Measurements from ENCODE around the gene CES1.
"Not testable (repeated sequence)": the region's sequence is repeated elsewhere in the genome, so short reads cannot be mapped to it uniquely, and the experiment has no call there.

CES1 gene

DNA sequence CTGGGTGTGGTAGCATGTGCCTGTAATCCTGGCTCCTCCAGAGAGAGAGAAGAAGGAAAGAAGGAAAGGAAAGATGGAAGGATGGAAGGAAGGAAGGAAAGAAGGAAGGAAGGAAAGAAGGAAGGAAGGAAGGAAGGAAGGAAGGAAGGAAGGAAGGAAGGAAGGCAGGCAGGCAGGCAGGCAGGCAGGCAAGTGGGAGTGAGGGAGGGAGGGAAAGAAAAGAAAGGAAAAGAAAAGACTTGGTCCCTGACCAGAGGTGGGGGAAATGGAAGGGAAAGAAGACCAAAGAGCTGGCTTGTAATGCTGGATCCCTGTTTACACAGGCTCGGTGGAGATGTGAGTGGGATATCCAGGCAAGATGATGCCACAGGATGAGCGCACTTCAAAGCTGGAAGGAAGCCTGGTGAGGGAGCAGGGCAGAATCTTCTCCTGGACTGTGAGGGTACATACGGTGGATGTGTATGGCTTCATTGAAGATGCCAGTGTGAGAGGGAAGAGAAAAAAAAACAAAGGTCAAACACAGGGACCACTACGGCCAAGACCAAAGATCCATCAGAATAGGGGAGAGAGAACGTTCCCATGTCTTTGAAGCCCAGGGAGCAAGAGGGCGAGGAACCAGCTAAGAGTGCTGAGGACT, 2.1 kb downstream of the CES1 start:
- DNase-seq (ENCODE audit: low read depth) = no peak

DNA sequence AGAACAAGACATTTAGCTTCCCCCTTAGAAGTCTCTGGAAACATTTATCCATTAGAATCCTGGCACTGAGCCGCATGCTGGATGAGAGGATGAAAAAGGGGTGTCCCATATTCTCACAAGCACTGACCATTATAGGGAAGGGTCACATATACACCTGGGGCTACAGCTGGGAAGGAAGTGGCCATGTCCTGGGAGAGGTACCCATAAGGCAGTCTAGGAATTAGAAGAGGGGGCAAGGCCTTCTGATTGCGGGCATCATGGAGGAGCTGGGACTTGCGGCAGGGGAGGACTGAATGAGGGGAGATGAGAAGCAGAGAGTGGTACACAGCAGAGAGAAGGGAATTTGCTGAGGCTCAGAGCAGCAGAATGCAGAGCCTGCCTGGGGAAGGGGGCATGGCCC, 3.7 kb downstream of the CES1 start:
- not testable (repeated sequence) for DNase-seq (ENCODE audit: low read depth)

DNA sequence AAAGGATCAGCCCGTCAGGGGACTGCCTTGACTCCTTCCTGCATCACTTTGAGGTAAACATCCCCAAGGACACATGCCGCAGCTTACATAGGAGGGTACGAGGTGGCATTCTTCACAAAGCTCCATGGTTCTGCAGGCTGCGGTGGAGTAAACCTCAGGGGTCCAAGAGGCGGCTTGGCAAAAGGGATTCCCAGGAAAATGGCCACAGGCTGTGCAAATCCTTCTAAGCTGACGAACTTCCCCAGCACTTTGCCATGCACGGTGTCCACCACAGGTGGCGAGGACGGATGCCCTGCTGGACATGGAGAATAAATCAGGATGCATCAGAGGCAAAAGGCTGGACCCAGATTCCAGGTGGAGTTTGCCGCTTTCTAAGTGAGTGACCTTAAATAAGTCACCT, 4.2 kb downstream of the CES1 start:
- DNase-seq (ENCODE audit: low read depth) = no peak

DNA sequence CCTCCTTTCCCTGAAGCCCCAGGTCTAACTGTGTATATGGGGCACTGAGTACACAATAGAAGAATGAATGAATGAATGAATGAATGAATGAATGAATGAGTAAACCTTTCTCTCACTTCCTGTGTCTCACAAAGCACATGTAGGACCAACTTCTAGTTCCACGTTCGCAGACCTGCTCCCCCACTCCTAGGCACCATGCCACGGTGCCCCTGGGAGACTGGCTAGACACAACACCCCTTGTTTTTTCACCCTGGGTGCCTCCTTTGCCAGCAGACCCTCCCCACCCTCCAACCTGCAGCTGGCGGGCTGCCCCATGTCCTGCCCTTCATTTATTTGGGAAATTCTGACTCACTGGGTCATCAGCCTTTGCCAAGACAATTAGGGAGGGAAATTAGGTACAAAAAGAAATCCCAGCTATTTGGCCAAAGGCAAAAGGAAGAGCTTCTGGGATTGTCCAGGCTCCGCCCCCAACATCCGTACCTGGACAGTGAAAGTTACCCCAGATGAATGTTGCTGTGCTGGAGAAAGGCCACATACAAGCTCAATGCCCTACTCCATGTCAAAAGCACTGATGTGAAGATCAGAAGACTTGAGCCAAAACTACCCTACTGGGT, 7.7 kb downstream of the CES1 start:
- DNase-seq (ENCODE audit: low read depth) = no peak

DNA sequence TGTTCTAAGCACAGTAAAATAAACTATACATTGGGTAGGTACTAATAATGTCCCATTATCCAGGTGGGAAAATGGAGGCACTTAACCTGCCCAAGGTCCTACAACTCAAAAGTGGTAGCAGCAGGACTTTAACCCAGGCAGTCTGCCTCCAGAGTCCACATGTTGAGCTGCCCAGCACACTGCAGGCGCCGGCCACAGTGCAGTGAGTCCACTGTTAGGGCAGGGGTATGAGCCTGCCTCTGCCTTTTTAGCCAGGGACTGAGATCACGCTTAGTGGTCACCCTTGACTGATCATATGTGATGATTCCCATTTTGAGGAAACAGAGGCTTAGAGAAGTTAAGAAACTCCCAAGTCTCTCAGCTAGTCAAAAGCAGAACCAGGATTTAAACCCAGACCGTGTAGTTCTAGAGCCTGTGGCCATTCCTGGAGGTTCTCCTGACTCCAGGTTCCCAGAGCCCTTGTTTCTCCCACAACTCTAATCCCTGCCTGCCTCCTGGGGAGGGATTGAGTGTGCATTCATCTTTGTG, 8.4 kb downstream of the CES1 start:
- DNase-seq (ENCODE audit: low read depth) = no peak

DNA sequence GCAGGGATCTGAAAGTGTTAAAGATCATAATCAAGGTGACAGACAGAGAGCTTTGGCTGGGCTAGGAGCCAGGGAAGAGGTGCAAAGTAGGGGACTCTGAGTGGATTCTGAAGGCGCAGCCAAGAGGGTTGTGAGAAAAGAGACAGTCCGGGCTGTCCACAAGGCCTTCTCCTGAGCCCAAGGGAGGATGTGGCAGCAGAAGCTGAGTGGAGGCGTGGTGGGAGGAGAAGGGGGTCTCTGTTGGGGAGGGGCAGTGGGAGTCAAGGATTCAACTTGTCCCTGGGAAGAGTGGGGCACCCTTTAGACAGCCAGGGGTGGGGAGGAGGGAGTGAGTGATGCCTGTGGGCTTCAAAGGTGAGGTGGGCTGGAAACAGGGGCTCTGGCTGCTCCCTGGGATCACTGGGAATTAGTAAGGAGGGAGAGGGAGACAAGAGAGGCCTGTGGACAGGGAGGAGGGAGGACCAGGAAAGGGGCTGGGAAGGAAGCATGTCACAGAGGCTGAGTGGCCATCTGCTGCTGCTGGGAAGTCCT, 10.6 kb downstream of the CES1 start:
- no peak for DNase-seq (ENCODE audit: low read depth)

DNA sequence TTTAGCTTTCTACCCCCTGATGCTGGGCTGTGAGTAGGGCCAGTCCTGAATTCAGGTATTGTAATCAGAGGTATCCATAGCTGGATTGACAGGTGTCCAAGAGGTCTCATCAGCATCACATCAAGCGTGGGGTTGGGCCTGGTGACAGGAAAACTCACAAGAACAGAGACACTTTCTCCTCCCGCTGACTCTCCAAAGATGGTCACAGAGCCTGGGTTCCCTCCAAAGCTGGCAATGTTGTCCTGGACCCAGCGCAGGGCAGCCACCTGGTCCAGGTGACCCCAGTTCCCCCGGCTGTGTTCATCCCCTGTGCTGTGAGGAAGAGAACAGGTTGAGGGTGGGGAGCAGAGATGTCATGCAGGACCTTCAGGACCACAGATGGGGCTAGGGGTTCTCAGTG, 11.7 kb downstream of the CES1 start:
- DNase-seq (ENCODE audit: low read depth) = no peak

DNA sequence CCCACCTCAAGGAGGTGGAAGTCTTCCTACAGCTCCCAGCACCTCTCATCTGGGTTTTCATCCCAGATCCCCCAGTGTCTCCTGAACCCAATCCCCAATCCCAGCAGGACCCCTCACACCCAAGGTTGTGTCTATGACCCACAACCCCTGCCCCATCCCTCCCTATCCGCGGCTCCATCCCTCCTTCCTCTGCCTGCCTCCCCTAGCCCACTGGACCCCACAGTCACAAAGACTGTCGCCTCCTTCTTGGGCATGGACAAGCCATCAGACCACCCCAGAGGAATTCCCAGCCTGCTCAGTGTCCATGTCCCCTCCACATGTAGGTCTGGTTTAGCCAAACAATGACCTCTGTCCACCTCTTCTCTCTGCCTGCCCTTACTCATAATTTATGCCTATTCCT, 12.3 kb downstream of the CES1 start:
- DNase-seq (ENCODE audit: low read depth) = no peak

DNA sequence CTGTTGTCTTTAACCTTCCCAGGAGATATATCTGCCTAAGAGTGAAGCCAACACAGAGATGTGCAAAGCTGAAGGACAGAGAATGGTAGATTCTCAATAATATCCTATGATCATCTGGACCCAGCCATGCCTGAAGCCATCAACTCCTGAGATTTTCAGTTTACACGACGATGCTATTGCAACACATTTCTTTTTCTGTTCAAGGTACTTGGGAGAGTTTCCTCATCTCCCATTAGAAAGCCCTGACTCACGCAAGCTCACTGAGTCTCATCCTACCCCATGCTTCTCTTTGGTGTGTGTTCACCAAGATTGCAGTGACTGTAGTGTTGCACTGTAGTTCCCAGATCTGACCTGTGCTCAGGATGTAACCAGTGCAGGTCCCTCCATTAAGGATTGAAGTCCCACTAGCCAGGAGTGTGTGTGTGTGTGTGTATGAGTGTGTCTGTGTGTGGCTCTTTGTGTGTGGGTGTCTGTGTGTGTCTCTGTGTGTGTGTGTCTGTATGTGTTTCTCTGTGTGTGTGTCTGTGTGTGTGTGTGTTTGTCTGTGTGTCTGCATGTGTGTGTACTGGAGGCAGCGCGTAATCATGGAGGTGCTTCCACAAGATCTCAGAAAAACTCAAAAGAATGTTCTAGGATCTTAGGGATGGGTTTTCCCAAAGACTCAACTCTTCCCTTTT, 15.5 kb downstream of the CES1 start:
- no peak for DNase-seq (ENCODE audit: low read depth)

DNA sequence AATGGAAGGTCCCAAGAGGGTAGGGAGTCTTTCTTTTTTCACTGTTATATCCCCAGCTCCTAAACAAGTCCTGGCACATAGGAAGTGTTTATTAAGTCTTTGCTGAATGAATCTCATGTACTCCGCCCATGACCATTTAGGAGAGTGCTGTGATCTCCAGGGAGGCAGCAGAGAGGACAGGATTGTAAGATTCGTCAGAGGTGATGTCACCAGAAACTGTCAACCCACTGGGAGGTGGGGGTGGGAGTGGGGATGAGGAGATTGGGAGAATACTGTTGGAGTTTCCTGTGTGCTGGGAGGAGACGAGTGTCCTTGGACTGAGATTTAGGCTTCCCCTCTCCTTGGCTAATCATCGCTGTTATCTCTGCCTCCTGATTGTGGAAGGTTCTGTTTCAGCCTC, 16.7 kb downstream of the CES1 start:
- DNase-seq (ENCODE audit: low read depth) = not testable (repeated sequence)

DNA sequence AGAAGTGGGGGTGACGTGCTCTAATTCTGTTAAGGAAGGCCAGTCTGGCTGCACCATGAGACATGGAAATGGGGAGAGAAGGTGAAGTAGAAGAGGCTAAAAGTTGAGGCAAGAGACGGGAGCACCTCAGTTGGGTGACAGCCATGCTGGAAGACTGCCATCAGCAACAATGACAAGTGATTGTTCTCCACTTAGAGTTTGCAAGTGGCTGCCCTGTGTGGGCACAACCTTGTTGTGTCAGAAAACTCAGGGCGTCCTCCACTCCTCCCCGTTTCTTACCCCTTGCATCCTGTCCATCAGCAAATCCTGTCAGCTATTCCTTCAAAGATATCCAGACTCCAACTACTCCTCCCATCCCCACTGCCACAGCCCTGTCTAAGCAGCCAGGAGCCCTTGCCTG, 17.6 kb downstream of the CES1 start:
- no peak for DNase-seq (ENCODE audit: low read depth)

DNA sequence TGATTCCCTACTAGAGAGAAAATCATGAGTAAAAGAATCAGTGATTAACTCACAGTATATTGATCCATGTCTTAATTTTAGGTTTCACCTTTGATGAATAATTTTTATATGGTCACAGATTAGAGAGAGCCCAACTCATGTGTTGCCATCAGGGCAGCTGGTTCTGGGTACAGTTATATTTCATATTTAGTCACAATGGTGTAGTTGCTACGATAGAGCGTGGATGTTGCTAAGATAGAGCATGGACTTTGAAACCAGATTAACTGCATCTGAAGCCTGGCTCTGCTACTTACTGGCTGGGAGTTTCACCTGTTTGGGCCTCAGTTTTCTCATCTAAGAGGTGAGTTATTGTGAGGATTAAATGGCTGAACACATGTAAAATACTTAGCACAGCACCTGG, 18.7 kb downstream of the CES1 start:
- DNase-seq (ENCODE audit: low read depth) = not testable (repeated sequence)

DNA sequence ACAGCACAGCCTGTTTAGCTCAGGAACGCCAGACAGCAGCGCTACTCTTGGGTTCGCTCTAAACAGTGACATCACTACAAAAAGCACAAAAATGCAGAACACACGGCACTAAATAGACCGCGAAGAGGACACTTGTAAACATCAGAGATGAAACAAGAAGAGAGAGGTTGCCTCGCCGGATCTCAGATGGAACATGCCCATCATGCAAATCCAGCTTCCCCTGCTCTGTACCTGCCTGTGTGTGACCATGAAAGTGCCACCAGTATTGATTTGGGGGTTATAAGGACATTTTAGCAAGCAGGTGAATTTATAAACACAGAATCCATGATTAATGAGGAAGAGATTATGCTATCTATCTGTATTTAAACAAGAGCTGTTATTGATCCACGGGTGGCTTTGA, 19.2 kb downstream of the CES1 start:
- DNase-seq (ENCODE audit: low read depth) = not testable (repeated sequence)

DNA sequence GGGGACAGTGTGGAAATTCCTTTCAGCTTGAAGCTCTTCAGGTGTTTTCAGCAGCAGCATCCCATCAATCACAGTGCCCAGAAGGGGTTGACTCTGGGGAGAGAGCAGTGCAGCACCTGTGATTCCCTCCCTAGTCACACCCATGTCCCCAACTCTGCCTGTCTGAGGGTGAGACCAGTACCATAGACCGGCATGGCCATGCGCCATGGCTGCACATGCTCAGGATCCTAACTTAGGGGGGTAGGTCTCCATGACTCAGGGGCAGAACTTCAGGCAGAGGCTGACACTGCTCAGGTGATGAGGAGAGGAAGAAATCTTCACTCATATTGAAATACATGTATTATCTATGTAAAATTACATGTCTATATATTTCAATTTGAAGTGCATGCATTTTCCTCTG, 19.9 kb downstream of the CES1 start:
- no peak for DNase-seq (ENCODE audit: low read depth)

DNA sequence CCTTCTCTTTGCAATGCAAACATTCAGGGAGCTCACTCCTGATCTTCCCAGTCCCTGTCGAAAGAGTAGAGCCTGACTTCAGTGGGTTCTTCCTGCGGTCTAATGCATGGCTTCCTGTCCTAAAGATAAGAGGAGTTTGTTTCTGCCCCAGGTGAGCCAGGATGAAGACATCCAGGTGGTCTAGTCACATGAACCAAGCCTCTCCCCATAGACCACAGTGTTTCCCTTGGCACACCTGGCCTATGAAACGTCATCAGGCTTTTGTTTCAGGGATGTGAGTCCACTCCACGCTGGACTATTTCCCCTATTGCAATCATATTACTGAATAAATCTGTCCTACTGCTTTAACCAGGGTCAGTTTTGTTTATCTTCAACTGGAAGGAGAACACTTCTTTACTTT, 21.1 kb downstream of the CES1 start:
- DNase-seq (ENCODE audit: low read depth) = no peak

DNA sequence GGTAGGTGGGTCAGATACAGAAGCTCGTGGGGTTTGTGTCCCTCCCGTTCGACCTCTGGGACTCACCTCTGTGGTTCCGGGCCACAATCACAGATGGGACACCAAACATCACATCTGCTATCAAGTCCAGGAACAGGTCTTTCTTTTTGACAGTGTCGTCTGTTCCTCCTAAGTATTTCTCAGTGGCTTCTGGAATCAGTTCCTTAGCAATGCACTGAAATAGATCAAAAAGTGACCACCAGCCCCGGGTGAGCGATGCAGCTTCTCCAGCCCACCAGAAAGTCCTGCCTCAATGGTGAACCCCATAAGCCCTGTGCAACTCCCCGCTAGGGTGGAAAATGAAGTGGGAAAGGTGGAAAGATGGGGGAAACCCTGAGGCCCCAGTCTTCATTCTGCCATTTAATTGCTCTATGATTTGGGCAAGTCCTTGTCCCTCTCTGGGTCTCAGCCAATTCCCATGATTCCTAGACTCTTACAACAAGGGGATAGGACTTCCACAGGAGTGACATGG, 22.4 kb downstream of the CES1 start:
- DNase-seq (ENCODE audit: low read depth) = no peak

DNA sequence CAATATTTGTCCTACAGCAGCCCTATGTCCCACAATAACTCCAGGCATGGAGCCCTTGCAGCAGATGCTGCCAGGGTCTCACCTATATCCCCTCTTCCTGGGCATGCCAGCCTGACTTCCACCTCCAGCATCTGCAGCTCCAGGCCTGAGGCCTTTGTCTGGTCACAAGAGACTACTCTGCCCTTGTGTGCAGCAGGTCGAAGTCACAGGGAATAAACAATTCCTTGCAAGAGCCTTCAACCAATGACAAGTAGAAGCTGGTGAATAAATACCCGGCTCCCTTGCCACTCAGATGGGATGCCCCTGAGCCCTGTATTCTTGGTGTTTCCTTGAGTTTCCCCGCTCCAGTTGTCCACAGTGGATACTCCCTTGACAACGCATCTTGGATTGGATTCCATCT, 23.0 kb downstream of the CES1 start:
- no peak for DNase-seq (ENCODE audit: low read depth)

DNA sequence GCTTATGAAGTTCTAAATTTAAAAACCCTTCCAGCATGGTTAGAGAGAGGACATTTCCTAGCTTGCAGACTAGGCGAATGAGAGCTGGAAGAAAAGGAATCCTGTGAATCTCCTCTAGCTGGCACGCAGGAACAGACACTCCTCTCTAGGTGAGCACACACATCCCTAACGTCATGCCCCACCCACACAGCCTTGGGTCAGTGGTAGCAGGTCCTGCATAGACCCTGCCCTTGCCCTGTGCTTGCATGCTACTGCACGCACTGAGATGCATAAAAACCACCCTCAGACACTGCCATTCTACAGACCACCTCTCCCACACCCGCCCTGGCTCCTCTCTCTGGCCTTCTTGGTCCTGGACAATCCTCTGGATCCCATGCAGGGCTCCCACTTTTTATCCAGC, 23.5 kb downstream of the CES1 start:
- no peak for DNase-seq (ENCODE audit: low read depth)

DNA sequence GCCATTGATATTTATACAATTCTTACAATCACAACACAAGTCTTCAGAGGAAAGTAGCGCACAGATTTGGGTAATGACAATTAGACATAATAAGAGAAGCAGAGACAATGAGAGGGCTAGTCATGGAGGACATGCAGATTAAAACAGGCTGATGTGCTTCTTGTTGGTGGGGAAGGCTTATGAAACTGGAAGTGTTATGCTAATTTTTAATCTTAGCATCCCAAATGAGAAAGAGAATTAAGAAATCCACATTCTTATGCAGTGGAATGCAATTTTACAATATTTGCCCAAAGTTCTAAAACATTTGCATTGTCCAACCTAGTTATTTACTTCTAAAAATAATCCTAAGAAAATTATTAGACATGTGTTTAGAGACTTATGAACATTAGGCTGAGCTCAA, 24.6 kb downstream of the CES1 start:
- not testable (repeated sequence) for DNase-seq (ENCODE audit: low read depth)

DNA sequence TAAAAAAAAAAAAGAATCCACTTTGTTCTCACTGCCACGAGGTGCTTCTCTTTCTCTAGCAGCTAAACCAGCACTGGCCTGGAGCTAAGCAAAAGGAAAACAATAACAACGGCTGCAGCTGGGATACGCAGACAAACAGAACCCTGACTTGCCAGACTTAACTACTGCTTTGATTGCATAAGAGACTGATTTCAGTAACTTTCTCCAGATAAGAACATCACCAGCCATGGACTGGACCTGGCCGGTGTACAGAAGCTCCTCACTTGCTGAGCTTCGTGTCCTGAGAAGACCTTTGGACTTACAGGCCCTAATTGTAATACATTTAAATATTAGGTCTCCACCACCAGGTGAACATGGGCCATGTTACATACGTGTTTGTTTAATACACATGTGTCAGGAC, 27.8 kb downstream of the CES1 start:
- not testable (repeated sequence) for DNase-seq (ENCODE audit: low read depth)

DNA sequence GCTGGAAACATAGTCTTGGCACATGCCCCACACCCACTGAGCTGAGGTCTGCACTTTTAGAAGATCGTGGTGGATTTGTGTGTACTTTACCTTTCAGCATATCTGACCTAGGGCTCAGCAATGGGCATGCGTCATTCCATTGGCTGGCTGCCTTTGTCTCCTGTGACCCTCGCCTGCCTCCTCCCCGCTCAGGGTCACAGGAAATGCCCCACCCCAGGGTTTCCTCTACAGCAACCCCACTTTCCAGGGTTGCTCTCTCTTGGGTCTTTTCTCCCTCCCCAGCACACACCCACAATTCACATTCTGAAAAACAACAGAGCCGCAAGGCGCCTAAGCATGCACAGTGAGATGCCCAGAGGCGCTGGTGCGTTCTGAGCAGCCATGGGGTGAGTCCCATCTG, 29.2 kb downstream of the CES1 start:
- DNase-seq (ENCODE audit: low read depth) = not testable (repeated sequence)

DNA sequence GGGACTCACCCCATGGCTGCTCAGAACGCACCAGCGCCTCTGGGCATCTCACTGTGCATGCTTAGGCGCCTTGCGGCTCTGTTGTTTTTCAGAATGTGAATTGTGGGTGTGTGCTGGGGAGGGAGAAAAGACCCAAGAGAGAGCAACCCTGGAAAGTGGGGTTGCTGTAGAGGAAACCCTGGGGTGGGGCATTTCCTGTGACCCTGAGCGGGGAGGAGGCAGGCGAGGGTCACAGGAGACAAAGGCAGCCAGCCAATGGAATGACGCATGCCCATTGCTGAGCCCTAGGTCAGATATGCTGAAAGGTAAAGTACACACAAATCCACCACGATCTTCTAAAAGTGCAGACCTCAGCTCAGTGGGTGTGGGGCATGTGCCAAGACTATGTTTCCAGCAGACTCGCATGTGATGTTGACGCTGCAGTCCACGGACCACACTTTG, 39.9 kb downstream of the CES1 start:
- not testable (repeated sequence) for DNase-seq (ENCODE audit: low read depth)

DNA sequence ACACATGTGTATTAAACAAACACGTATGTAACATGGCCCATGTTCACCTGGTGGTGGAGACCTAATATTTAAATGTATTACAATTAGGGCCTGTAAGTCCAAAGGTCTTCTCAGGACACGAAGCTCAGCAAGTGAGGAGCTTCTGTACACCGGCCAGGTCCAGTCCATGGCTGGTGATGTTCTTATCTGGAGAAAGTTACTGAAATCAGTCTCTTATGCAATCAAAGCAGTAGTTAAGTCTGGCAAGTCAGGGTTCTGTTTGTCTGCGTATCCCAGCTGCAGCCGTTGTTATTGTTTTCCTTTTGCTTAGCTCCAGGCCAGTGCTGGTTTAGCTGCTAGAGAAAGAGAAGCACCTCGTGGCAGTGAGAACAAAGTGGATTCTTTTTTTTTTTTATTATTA, 41.4 kb downstream of the CES1 start:
- DNase-seq (ENCODE audit: low read depth) = not testable (repeated sequence)
